Endometrial microvascular endothelial cells (primary cell): ENCODE results near the gene RNU2-1. TPM values are rescaled to one million over a fixed set of nuclear protein-coding genes. Genes with fewer than 3 reads are reported as not detected.
"Not testable (repeated sequence)": the region's sequence is repeated elsewhere in the genome, so short reads cannot be mapped to it uniquely, and the experiment has no call there.

Experiments
- in situ Hi-C: cut with HindIII; loops from 2 replicates; pipeline ENCODE4 v1.10.0; 2017; ENCODE audit warnings: low sequenced_read_pairs, low pct_unique_long_range_greater_than_20kb; ENCODE audit errors: inconsistent ontology term
- total RNA-seq: library from RNA; depleted of rRNA; stranded (reverse); fragments of >200 nt; gene quantifications from one replicate; pipeline ENCODE4 v1.2.3, GENCODE V29; 2015; ENCODE audit errors: inconsistent ontology term

RNU2-1 gene
- total RNA-seq, result not detected

- in situ Hi-C loops, result not testable (repeated sequence)
Measured at GRCh38 chr17:43233877-43234276, at the start of gene RNU2-1. RNU2-1 (minus strand) TSS chr17:43233977.

GRCh38 chr17:43272914-43273313, 39.1 kb upstream of the RNU2-1 start:
- in situ Hi-C loops, result not testable (repeated sequence)

DNA sequence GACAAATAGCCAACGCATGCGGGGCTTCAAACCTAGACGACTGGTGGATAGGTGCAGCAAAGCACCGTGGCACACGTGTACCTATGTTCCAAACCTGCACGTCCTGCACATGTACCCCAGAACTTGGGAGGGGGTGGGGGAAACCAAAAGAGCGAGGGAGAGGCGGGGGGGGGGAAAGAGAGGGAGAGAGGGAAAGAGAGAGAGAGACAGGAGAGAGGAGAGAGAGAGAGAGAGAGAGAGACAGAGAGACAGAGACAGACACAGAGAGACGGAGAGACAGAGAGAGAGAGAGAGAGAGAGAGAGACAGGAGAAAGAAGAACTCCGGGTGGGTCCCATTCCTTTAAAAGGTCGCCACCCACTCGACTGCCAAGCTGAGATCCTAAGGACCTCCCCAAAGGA, 38.7 kb upstream of the RNU2-1 start:
- in situ Hi-C loops, result not testable (repeated sequence)

DNA sequence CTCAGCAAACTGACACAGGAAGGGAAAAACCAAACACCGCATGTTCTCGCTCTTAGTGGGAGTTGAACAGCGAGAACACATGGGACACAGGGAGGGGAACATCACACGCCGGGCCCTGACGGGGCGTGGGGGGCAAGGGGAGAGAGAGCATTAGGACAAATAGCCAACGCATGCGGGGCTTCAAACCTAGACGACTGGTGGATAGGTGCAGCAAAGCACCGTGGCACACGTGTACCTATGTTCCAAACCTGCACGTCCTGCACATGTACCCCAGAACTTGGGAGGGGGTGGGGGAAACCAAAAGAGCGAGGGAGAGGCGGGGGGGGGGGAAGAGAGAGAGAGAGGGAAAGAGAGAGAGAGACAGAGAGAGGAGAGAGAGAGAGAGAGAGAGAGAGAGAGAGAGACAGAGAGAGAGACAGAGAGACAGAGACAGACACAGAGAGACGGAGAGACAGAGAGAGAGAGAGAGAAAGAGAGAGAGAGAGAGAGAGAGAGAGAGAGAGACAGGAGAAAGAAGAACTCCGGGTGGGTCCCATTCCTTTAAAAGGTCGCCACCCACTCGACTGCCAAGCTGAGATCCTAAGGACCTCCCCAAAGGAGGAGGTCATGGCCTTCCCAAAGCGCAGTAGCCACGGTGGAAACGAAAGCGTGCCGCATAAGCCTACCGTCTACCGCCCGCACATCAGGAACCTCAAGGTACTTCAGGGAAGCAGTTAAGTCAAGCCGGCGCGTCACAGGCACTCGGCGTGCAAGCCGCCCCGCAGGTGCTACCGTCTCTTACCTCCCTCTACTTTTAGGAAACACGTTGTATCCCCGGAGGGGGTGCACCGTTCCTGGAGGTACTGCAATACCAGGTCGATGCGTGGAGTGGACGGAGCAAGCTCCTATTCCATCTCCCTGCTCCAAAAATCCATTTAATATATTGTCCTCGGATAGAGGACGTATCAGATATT, 37.1 kb upstream of the RNU2-1 start:
- in situ Hi-C loops, result not testable (repeated sequence)

GRCh38 chr17:43246456-43246855, 12.7 kb upstream of the RNU2-1 start:
- in situ Hi-C loops, result not testable (repeated sequence)

DNA sequence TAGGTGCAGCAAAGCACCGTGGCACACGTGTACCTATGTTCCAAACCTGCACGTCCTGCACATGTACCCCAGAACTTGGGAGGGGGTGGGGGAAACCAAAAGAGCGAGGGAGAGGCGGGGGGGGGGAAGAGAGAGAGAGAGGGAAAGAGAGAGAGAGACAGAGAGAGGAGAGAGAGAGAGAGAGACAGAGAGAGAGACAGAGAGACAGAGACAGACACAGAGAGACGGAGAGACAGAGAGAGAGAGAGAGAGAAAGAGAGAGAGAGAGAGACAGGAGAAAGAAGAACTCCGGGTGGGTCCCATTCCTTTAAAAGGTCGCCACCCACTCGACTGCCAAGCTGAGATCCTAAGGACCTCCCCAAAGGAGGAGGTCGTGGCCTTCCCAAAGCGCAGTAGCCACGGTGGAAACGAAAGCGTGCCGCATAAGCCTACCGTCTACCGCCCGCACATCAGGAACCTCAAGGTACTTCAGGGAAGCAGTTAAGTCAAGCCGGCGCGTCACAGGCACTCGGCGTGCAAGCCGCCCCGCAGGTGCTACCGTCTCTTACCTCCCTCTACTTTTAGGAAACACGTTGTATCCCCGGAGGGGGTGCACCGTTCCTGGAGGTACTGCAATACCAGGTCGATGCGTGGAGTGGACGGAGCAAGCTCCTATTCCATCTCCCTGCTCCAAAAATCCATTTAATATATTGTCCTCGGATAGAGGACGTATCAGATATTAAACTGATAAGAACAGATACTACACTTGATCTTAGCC, 7.0 kb upstream of the RNU2-1 start:
- in situ Hi-C loops, result not testable (repeated sequence)

- in situ Hi-C loops, result not testable (repeated sequence)
Measured at GRCh38 chr17:43239597-43239996, 5.8 kb upstream of the RNU2-1 start.

DNA sequence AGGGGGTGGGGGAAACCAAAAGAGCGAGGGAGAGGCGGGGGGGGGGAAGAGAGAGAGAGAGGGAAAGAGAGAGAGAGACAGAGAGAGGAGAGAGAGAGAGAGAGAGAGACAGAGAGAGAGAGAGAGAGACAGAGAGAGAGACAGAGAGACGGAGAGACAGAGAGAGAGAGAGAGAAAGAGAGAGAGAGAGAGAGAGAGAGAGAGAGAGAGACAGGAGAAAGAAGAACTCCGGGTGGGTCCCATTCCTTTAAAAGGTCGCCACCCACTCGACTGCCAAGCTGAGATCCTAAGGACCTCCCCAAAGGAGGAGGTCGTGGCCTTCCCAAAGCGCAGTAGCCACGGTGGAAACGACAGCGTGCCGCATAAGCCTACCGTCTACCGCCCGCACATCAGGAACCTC, 514 bp downstream of the RNU2-1 start:
- in situ Hi-C loops, result not testable (repeated sequence)

DNA sequence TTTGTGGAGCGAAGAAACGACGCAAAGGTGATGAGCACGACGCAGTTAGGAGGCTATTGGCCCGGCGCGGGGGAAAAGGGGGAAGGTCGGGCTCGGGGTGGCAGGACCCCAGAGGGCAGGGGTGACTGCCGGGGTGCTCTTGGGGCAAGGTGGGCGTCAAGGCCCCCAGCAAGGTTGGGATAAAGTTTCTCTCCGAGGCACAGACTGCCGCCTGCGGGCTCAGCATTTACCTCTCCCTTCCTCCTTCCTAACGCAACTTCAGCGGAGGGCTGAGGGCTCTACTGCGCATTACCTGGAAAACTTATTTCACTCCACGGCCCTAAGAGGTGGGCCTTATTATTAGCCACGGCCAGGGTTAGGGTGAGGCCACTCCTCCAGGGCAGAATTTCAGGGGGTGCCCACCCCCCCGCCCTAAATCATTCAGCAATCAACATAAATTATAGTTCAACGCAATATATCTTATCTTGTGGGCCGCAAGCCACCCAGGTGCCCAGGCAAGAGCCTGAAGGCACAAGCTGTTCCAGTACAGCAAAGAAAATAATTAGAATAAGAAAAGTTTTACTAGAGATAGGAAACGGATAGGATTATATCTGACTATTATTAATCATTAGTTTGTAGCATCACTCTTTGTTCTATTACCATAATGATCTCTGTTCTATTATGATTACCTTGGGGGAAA, 1.6 kb downstream of the RNU2-1 start:
- in situ Hi-C loops, result not testable (repeated sequence)

DNA sequence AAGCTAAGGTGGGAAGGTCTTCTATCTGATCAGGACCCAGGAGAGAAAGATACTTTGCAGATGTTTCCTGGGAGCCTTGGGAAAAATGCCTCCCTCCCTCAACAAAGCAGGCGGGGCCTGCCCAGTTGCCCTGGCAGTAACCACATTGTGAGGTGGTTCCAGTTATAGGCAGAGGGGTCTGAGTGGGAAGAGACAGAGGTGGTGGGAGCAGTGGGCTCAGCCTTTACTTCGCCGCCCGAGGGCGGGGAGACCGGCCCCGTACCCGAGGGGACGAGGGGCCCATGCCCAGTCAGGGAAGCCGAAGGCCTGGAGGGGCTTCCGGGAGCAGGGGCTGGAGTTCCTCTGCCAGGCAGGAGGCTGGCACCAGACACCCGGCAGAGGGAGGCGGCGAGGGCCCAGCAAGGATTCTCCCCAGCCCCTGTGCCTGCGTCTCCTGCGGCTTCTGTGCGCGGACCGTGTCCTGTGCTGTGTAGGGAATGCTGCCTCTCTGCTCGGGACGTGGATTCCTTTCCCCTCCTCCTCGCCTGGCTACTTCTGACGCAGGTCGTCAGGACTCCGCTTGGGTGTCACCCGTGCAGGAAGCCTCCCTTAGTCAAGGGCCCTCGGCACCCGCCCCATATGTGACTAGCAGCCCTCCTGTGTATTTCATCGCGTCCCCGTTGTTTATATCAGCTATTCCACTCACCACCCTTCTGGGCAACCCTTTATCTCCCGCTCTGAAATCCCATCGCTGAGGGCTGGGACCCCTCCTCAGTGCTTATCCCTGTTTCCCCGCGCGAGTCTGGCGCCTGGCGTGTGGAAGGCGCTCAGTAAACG, 2.4 kb downstream of the RNU2-1 start:
- in situ Hi-C loops, result not testable (repeated sequence)

DNA sequence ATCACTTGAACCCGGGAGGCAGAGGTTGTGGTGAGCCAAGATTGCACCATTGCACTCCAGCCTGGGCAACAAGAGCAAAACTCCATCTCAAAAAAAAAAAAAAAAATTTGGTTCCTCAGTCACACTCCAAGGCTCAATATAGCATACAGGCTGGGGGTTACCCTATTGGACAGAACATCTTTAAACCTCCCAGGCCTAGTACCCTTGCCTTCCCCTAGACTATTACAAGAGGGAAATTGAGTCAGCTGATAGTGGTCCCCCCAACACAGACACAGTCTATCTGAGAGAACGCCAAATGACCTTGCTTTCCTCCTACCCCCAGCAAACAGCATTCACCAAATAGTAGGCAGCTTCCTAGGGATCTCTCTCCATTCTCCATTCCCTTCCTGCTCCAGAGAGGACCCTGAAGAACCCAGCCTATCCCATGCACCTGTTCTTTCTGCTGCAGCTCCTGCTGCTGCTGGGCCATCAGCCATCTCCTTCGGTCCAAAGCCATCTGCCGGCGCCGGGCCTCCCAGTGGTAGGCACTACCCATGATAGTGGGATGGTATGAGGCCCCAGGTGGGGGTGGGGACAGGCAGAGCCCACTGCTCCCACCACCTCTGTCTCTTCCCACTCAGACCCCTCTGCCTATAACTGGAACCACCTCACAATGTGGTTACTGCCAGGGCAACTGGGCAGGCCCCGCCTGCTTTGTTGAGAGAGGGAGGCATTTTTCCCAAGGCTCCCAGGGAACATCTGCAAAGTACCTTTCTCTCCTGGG, 5.6 kb downstream of the RNU2-1 start, which contains the start of gene CCDC200:
Gene CCDC200 (minus strand): TSS at position 604 of the 763 bp plus-strand sequence. CDS start 69 bp downstream, at position 535.
- in situ Hi-C loops, result not testable (repeated sequence)

- in situ Hi-C loops, result no loop called here
Measured at GRCh38 chr17:43226393-43226792, 7.4 kb downstream of the RNU2-1 start.

- in situ Hi-C loops, result no loop called here
Measured at GRCh38 chr17:43224146-43224705, 9.6 kb downstream of the RNU2-1 start.

DNA sequence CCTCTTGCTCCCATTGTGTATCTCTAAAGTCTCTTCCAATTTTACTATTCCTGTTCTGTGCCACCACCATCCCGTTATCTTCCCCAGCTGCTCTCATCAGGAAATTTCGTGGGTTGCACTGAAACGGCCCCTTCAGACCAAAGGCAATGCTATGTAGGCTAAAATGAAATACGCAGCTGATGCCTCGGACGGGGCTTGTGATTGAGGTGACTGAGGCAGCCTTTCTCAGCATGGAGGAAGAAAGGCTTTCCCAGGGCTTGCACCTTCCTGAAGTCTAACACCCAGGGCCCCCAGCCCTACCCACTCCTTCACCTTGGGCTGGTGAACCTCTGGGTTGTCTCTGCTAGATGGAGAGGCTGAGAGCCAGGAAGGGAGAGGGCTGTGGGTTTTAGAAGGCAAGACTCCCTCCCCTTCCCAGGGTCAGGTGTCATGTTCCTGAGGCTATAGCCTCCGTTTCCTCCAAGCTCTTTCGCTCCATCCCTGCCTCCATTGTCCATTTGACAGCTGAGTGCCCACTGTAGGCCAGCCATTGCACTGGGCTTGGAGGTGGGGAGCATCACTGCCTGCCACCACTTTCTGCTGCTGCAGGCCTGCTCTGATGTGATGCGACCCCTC, 13.2 kb downstream of the RNU2-1 start:
- in situ Hi-C loops, result no loop called here

GRCh38 chr17:43219746-43220380, 13.9 kb downstream of the RNU2-1 start:
- in situ Hi-C loops, result no loop called here

DNA sequence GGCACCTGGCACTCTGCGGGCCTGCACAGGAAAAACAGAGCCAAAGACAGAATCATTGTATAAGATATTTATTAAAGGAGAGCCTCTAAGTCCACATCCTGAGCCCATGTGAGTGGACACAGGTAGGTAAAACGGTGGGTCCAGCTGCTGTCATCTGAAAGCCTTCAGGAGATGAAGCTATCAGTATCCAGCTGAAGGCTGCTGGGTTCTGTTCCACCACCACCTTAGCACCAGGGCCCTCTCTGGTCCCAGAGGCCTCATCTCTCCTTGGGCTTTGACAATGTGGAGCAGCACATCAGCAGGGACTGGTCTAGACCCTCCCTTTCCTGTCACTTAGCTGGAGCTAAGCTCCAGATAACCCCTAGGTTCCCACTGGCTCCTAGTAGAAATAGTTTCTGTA, 14.8 kb downstream of the RNU2-1 start:
- in situ Hi-C loops, result no loop called here
